Measurements from ENCODE around the gene TGFB1I1.

- TF ChIP-seq CTCF (IDR thresholded peaks at IDR 0.05 in 2 of 3, conservative IDR thresholded peaks at IDR 0.05 in 1 of 3; ENCODE audit: borderline replicate concordance in 1 of 3, insufficient read depth in 1 of 3, low read depth in 2 of 3, low read length in 2 of 3) (no peak), TCF7L2 (IDR thresholded peaks at IDR 0.05; ENCODE audit: borderline replicate concordance, extremely low read depth, insufficient read depth, insufficient read length) (no peak), RAD21 (IDR thresholded peaks at IDR 0.05; ENCODE audit: low read depth) (no peak), POLR2AphosphoS5 (IDR thresholded peaks at IDR 0.05; ENCODE audit: low read depth, low read length) (no peak), EZH2 (IDR thresholded peaks at IDR 0.05) (no peak), POLR2A (IDR thresholded peaks at IDR 0.05; ENCODE audit: borderline replicate concordance, extremely low read depth, insufficient read depth, insufficient read length) (no peak), ZNF274 (IDR thresholded peaks at IDR 0.05; ENCODE audit: low read depth, low read length) (no peak), ZFX (IDR thresholded peaks at IDR 0.05) (no peak), MAX (IDR thresholded peaks at IDR 0.05) (no peak), EZH2phosphoT487 (IDR thresholded peaks at IDR 0.05; ENCODE audit: borderline replicate concordance) (no peak)
Observed at GRCh38 chr16:31499928-31500327, 28.0 kb downstream of the TGFB1I1 start.

Data from HCT116 (cell line).